SK-N-SH (cell line): ENCODE results near the gene RGS10.

Experiments used
- CHD2 ChIP-seq: fragments of 150-350 bp; IDR thresholded peaks from 2 replicates; pipeline ENCODE4 v1.6.1; 2018; ENCODE audit warnings: low read length; ENCODE audit not compliant: partially characterized antibody
- CTCF ChIP-seq: fragments of 200-600 bp; sonication (generic); IDR thresholded peaks from 2 replicates; pipeline ENCODE4 v1.6.1; 2017; ENCODE audit warnings: antibody characterized with exemption, mild to moderate bottlenecking, moderate library complexity
- MAX ChIP-seq: IDR thresholded peaks from 2 replicates; pipeline ENCODE4 v1.4.0; 2012; ENCODE audit warnings: low read depth

- no peak for TF ChIP-seq CHD2
- TF ChIP-seq CTCF = no peak
- TF ChIP-seq MAX = no peak
Observed at GRCh38 chr10:119503821-119504220, 38.7 kb downstream of the RGS10 start.
